GM18526 (cell line): ENCODE data around the gene KRI1.

Experiments
- POLR2A ChIP-seq: IDR thresholded peaks from 3 replicates; pipeline ENCODE4 v1.6.1; 2011; ENCODE audit not compliant: insufficient read length; ENCODE audit errors: extremely low read depth

KRI1 gene

DNA sequence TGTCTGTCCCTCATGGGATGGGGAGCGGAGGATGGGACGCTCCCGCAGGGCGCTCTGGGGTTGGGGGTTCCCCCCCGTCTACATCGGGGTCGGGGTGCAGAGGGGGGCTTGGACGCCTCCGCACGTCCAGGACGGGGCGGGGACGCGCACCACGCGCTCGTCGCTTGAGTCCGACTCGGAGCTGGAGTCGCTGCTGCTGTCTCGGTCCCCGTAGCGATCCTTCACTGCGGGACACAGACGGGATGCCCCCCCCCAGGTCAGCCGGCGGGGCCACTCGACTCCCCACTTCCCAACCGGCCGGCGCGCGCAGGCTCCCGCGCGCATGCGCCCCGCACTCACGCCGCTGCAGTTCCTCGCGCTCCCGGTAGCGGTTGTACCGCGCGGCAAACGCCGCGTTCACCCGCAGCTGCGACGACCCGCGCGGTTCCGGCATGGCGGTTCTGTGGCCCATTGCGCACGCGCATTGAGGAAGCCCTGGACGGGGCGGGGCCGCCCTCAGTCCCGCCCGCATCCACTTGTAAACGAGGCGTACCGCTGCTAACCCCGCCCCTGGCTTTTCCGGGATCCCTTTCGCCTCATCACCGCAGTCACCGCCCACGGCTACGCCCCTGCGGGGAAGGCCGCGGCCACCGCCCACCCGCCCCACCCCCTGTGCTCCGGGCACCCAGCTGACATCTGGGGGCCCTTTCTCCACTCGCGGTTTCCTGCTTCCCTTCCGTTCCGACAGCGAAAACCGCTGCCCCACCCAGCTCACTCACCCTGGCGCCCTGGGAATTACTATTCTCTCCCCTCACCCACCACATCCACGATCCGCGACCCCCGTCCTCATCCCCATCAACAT lies at the start of gene KRI1:
TSS of gene KRI1 (minus strand) at position 444 of the 841 bp plus-strand sequence. CDS start at position 433, 11 bp downstream.
- peak; percentile 86 for TF ChIP-seq POLR2A

GRCh38 chr19:10612499-10613119 lies 46.8 kb upstream of the KRI1 start:
- no peak for TF ChIP-seq POLR2A

DNA sequence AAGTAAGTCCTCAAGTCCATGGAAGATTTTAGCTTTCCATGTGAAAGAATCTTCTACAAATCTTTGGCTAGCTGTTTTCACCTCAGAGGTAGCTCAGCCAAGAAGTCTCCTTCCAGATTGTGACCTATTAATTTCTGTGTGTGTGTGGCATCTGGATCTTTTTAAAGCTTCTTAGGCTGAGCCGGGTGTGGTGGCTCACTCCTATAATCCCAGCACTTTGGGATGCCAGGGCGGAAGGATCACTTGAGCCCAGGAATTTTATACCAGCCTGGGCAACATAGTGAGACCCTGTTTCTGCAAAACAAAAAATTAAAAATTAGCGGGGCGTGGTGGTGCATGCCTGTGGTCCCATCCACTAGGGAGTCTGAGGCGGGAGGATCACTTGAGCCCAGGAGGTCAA lies 46.1 kb upstream of the KRI1 start:
- no peak for TF ChIP-seq POLR2A

DNA sequence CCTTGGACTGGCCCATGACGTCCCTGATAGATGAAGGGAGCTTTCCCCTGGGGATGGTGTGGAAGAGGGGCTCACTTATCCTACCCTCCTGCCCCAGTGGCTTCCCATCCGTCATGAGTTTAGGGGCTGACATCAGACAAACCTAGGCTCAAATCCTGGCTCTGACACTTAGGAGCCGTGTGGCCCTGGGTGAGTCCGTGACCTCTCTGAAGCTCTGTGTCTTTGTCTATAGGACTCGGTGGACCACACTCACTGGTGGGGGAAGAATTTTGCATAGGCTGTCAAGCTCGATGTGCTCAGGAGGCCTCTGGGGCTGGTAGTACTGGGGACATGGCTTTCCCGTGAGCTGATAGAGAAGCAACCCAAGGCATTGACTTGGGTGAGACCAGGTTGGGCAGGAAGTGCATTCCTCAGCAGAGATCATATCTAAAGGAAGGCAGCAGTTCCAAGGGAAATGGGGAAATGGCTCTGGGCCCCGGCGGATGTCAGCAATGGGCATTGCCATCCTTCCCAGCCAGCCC lies 38.7 kb upstream of the KRI1 start:
- TF ChIP-seq POLR2A = peak; percentile 47

DNA sequence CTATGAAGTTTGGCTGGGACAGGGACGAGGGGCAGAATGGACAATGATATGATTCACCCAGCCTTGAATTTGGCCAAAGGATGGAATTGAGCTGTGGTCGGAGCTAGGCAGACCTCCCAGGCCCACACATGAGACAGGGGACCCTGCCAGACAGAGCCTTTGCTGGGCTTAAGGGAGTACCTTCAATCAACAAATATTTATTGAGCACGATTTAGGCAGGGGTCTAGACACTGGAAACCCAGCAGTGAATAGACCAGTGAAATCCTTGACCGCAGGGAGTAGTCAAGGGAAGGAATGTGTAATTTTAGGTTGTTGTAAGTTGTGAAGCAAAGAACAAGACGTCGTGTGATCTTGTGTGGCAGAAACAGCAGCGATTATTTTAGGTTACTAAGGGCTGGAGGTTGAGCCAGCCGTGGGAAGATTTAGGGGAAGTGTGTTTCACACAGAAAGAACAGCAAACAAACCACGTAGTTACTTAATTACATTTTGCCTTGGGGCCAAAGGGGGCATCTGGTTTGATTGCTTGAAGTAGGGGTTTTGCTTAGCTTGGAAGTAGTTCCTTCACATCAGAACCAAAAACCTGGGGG lies 38.2 kb upstream of the KRI1 start:
- TF ChIP-seq POLR2A = no peak

- TF ChIP-seq POLR2A = peak; percentile 38
These were observed 37.5 kb upstream of the KRI1 start for GRCh38 chr19:10603084-10603872.

DNA sequence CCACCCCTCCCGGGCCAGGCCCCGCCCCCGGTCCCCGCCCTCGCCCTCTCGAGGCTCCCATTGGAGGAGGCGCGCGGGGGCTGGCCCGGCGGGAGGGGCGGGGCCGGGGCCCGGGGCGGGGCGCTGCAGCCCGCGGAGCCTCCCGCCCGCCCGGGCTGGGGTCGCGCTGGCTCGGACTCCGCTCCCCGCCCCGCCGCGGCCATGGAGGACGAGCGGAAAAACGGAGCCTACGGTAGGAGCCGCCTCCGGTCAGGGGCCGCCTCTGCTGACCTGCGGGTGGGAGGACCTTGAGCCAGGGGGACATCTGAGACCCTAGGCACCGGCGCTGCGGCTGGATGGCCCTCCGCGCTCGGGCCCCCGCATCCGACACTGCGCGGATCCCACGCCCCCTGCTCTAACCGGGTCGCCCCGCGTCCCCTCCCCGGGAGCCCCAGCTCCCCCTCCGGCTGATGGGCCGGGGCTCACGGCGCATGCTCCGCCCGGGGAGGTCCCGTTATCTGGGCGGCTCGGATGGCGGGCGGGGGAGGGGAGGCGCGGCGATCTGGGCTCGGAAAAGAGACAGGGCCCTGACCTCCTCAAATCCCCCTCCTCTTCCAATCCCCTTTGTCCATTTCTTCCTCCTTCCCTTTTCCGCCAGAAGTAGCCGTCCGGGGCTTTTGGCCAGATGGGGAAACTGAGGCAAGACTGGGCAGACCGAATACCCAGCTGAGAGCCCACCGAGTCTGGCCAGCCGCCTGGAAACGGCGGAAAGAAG lies 36.7 kb upstream of the KRI1 start:
- TF ChIP-seq POLR2A = peak; percentile 46

DNA sequence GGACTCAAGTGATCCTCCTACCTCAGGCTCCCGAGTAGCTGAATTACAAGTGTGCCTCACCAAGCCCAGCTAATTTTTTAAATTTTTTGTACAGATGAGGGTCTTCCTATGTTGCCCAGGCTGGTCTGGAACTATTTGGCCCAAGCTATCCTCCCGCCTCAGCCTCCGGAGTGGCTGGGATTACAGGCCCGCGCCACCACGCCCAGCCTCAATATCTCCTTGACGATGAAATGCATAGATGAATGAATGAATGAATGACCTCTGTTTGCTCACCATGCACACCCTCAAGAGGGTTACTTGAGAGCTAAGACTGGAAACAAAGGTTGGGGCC lies 36.2 kb upstream of the KRI1 start:
- no peak for TF ChIP-seq POLR2A

DNA sequence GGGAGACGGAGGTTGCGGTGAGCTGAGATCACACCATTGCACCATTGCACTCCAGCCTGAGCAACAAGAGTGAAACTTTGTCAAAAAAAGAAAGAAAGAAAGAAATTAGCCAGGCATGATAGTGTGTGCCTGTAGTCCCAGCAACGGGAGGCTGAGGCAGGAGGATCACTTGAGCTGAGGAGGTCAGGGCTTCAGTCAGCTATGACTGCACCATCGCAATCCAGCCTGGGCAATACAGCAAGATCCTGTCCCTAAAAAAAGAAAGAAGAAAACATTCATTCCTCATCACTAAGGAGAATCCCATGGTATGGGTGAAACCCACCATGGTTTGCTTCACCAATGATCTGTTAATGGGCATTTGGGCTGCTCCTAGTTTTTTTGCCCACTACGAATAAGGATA lies 34.3 kb upstream of the KRI1 start:
- TF ChIP-seq POLR2A = no peak

GRCh38 chr19:10593820-10594637 lies 28.2 kb upstream of the KRI1 start:
- no peak for TF ChIP-seq POLR2A

DNA sequence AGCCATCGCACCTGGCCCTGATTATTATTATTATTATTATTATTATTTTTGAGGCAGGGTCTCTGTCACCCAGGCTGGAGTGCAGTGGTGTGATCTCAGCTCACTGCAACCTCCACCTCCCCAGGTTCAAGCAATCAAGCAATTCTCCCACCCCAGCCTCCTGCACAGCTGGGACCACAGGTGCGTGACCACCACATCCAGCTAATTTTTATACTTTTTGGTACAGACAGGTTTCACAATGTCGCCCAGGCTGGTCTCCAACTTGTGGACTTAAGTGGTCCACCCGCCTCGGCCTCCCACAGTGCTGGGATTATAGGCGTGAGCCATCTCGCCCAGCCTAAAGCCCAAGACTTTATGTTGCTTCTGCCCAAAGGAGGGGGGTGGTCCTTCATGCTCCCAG lies 27.3 kb upstream of the KRI1 start:
- TF ChIP-seq POLR2A = no peak

- TF ChIP-seq POLR2A = no peak
These were observed 22.0 kb upstream of the KRI1 start for GRCh38 chr19:10587839-10588150.

- no peak for TF ChIP-seq POLR2A
These were observed 21.4 kb upstream of the KRI1 start, which contains the start of gene AP1M2 for GRCh38 chr19:10587022-10587838. Gene AP1M2, minus strand, starts transcription at chr19:10587312. Its CDS starts 81 bp downstream, at chr19:10587231.
